H1 (cell line): ENCODE data around the gene GANC. TPM values are rescaled to one million over a fixed set of nuclear protein-coding genes. Genes with fewer than 3 reads are reported as not detected.

Experiments
- CTCF ChIA-PET: fragments of 300-600 bp; sonication (Branson Sonifier 250); formaldehyde crosslinking; loops from one replicate; lab custom pipeline; 2021; ENCODE audit not compliant: partially characterized antibody; lab: Charles Lee
- POLR2A ChIA-PET: fragments of 300-600 bp; sonication (Branson Sonifier 250); formaldehyde crosslinking; loops from one replicate; lab custom pipeline; 2021; ENCODE audit warnings: inconsistent platforms; ENCODE audit not compliant: partially characterized antibody; lab: Charles Lee
- DNase-seq, 2 experiments: peaks; one replicate each; pipeline versions ENCODE4 v3.0.0 to v3.0.0-alpha.2; 2010 to 2022; ENCODE audit warnings: low spot score in 2 of 2, low read depth in 1 of 2, mixed read lengths in 1 of 2
- FAIRE-seq: peaks from 2 replicates; lab custom pipeline; 2011; peaks lifted over from hg19 to GRCh38; lab: Jason Lieb, UNC
- H2AFZ ChIP-seq: 2 replicates; pipeline ENCODE4 v1.8.1; 2012; ENCODE audit warnings: low read length, inconsistent platforms
- H2AK5ac ChIP-seq: 2 replicates; pipeline ENCODE4 v1.6.1; 2013; ENCODE audit warnings: low read depth, low read length
- H2BK120ac ChIP-seq: replicated peaks from 2 replicates; pipeline ENCODE3; 2013; ENCODE audit warnings: low read depth, low read length, inconsistent platforms
- H2BK12ac ChIP-seq: 2 replicates; pipeline ENCODE4 v1.6.1; 2013; ENCODE audit warnings: low read depth, low read length
- H2BK15ac ChIP-seq: 2 replicates; pipeline ENCODE4 v1.6.1; 2013; ENCODE audit warnings: low read length
- H2BK20ac ChIP-seq: 2 replicates; pipeline ENCODE4 v1.6.1; 2013; ENCODE audit warnings: low read length
- H2BK5ac ChIP-seq: 2 replicates; pipeline ENCODE4 v1.6.1; 2013; ENCODE audit warnings: low read depth, low read length
- H3K14ac ChIP-seq: 2 replicates; pipeline ENCODE4 v1.6.1; 2013; ENCODE audit warnings: inconsistent platforms; ENCODE audit not compliant: insufficient read length
- H3K18ac ChIP-seq: 2 replicates; pipeline ENCODE4 v1.6.1; 2013; ENCODE audit warnings: low read length; ENCODE audit errors: extremely low read depth
- H3K23ac ChIP-seq: 2 replicates; pipeline ENCODE4 v1.6.1; 2013; ENCODE audit warnings: inconsistent platforms; ENCODE audit not compliant: insufficient read length
- H3K23me2 ChIP-seq: 2 replicates; pipeline ENCODE4 v1.6.1; 2013; ENCODE audit warnings: low read depth, low read length
- H3K27ac ChIP-seq: 2 replicates; pipeline ENCODE4 v1.6.1; 2011; ENCODE audit warnings: low read depth, low read length, inconsistent platforms
- H3K27me3 ChIP-seq, 4 experiments: replicated peaks in 1 of 4; 1 replicate in 1 of 4; 2 replicates in 3 of 4; pipeline versions ENCODE4 v1.6.1 to v1.8.1; 2011 to 2013; ENCODE audit warnings: low read length in 3 of 4, mild to moderate bottlenecking in 3 of 4, inconsistent platforms in 2 of 4, mixed read lengths in 2 of 4, moderate library complexity in 1 of 4; ENCODE audit not compliant: control insufficient read depth in 3 of 4, insufficient read depth in 3 of 4; ENCODE audit errors: extremely low read depth in 1 of 4
- H3K36me3 ChIP-seq, 4 experiments: 2 replicates each; pipeline versions ENCODE4 v1.6.1 to v1.8.1; 2011 to 2013; ENCODE audit warnings: mild to moderate bottlenecking in 4 of 4, low read length in 3 of 4, moderate library complexity in 2 of 4, control low read depth in 1 of 4, inconsistent platforms in 1 of 4; ENCODE audit not compliant: insufficient read depth in 4 of 4, control insufficient read depth in 2 of 4
- H3K4ac ChIP-seq: replicated peaks from 2 replicates; pipeline ENCODE3; 2013; ENCODE audit warnings: low read length, low read depth, mixed read lengths, inconsistent platforms; ENCODE audit not compliant: insufficient read length
- H3K4me1 ChIP-seq, 4 experiments: replicated peaks in 1 of 4; 1 replicate in 1 of 4; 2 replicates in 3 of 4; pipeline versions ENCODE4 v1.6.1 to v1.8.1; 2011 to 2013; ENCODE audit warnings: low read length in 3 of 4, inconsistent platforms in 2 of 4, mixed read lengths in 1 of 4; ENCODE audit not compliant: insufficient read depth in 4 of 4, control insufficient read depth in 3 of 4
- H3K4me2 ChIP-seq, 2 experiments: 2 replicates each; pipeline versions ENCODE4 v1.6.1 to v1.8.1; 2011 to 2013; ENCODE audit warnings: low read depth in 2 of 2, low read length in 2 of 2, control low read depth in 1 of 2, inconsistent platforms in 1 of 2, mild to moderate bottlenecking in 1 of 2; ENCODE audit not compliant: insufficient read depth in 1 of 2
- H3K4me3 ChIP-seq, 4 experiments: fragments of 200-600, 300-600 bp in 1 of 4; sonication (generic), shearing (Covaris generic), sonication (Bioruptor Twin) in 1 of 4; 2 replicates each; pipeline versions ENCODE4 v1.5.1 to v1.8.1; 2011 to 2016; ENCODE audit warnings: low read length in 4 of 4, low read depth in 3 of 4, control low read depth in 2 of 4, inconsistent platforms in 2 of 4, mild to moderate bottlenecking in 2 of 4, mixed read lengths in 1 of 4, moderate library complexity in 1 of 4; ENCODE audit not compliant: insufficient read depth in 2 of 4; ENCODE audit errors: extremely low read depth in 1 of 4
- H3K56ac ChIP-seq: replicated peaks from 2 replicates; pipeline ENCODE3; 2013; ENCODE audit warnings: low read depth, mild to moderate bottlenecking, mixed read lengths, low read length, inconsistent platforms; ENCODE audit not compliant: insufficient read length
- H3K79me1 ChIP-seq: 2 replicates; pipeline ENCODE4 v1.6.1; 2013; ENCODE audit warnings: low read depth, low read length, control low read depth
- H3K79me2 ChIP-seq, 2 experiments: 2 replicates each; pipeline versions ENCODE4 v1.6.1 to v1.8.1; 2012 to 2013; ENCODE audit warnings: low read length in 2 of 2, mild to moderate bottlenecking in 2 of 2, inconsistent platforms in 1 of 2; ENCODE audit not compliant: insufficient read depth in 2 of 2, control insufficient read depth in 1 of 2
- H3K9ac ChIP-seq, 4 experiments: replicated peaks in 1 of 4; 1 replicate in 1 of 4; 2 replicates in 3 of 4; pipeline versions ENCODE4 v1.6.1 to v1.8.1; 2011 to 2013; ENCODE audit warnings: low read depth in 3 of 4, low read length in 3 of 4, control low read depth in 2 of 4, mild to moderate bottlenecking in 2 of 4, moderate library complexity in 2 of 4, inconsistent platforms in 1 of 4; ENCODE audit errors: extremely low read depth in 1 of 4
- H3K9me3 ChIP-seq, 2 experiments: 2 replicates each; pipeline versions ENCODE4 v1.6.1 to v1.8.1; 2012 to 2013; ENCODE audit warnings: mild to moderate bottlenecking in 2 of 2, moderate library complexity in 2 of 2, control low read depth in 1 of 2, inconsistent platforms in 1 of 2, low read depth in 1 of 2, low read length in 1 of 2, mixed read lengths in 1 of 2; ENCODE audit not compliant: insufficient read depth in 2 of 2
- H4K20me1 ChIP-seq, 2 experiments: replicated peaks in 1 of 2; 2 replicates each; pipeline versions ENCODE3 to v1.8.1; 2011 to 2013; ENCODE audit warnings: inconsistent platforms in 2 of 2, low read length in 2 of 2, mild to moderate bottlenecking in 1 of 2; ENCODE audit not compliant: insufficient read depth in 2 of 2, control insufficient read depth in 1 of 2
- H4K5ac ChIP-seq: 2 replicates; pipeline ENCODE4 v1.6.1; 2013; ENCODE audit warnings: low read length, low read depth, mixed read lengths, inconsistent platforms; ENCODE audit not compliant: insufficient read length
- H4K8ac ChIP-seq: 2 replicates; pipeline ENCODE4 v1.8.0; 2013; ENCODE audit warnings: mild to moderate bottlenecking, moderate library complexity, low read length, inconsistent platforms; ENCODE audit not compliant: insufficient read depth; ENCODE audit errors: extremely low read depth
- H4K91ac ChIP-seq: replicated peaks from 2 replicates; pipeline ENCODE3; 2013; ENCODE audit warnings: low read length, mixed read lengths, inconsistent platforms; ENCODE audit not compliant: insufficient read length
- CEBPB ChIP-seq: IDR thresholded peaks from 2 replicates; pipeline ENCODE4 v1.6.1; 2012; ENCODE audit warnings: low read depth, low read length
- KDM4A ChIP-seq: IDR thresholded peaks from one replicate; pipeline ENCODE4 v1.7.1; 2012; ENCODE audit warnings: low read depth, mild to moderate bottlenecking, moderate library complexity, low read length, inconsistent platforms; ENCODE audit not compliant: severe bottlenecking
- SIRT6 ChIP-seq: IDR thresholded peaks from one replicate; pipeline ENCODE4 v1.7.1; 2012; ENCODE audit warnings: low read length, inconsistent platforms
- WGBS, 2 experiments: shearing (Covaris generic) in 1 of 2; methylation state at CpG; one replicate each; pipeline versions ENCODE4 v1.1.6 to v1.1.7; 2013 to 2015; ENCODE audit warnings: low lambda C conversion rate in 2 of 2, mixed read lengths in 2 of 2, inconsistent platforms in 1 of 2, low coverage in 1 of 2, missing lambda C conversion rate in 1 of 2; ENCODE audit not compliant: insufficient replicate concordance in 2 of 2, insufficient coverage in 1 of 2, insufficient read length in 1 of 2; ENCODE audit errors: extremely low coverage in 1 of 2, missing lambda C conversion rate in 1 of 2; 5-methylcytosine and 5-hydroxymethylcytosine counted together
- polyA plus RNA-seq, 7 experiments: library from polyadenylated mRNA; depleted of rRNA in 3 of 7; stranded (reverse) in 5 of 7; unstranded in 2 of 7; fragments of >200 nt in 5 of 7; fragments of 200-250 nt in 2 of 7; gene quantifications; 1 replicate in 5 of 7; 2 replicates in 1 of 7; 4 replicates in 1 of 7; pipeline versions ENCODE4 v1.2.1 to v1.2.3, GENCODE V29; 2011 to 2013; ENCODE audit warnings: missing spikeins in 2 of 7, mixed read lengths in 2 of 7
- total RNA-seq: library from RNA; stranded (reverse); fragmentation: NEBNext Ultra II Directional; extraction: Animal tissue kit (Norgen Biotek cat#: 25700); gene quantifications from 2 replicates; pipeline ENCODE4 v1.2.1, GENCODE V29; 2021

GANC gene
- total and polyA plus RNA-seq, 2 of the 8 experiments (the other 6 are each of a cell fraction or from before 2014, with no cell fraction given) = 6.8 to 14.4 TPM

DNA sequence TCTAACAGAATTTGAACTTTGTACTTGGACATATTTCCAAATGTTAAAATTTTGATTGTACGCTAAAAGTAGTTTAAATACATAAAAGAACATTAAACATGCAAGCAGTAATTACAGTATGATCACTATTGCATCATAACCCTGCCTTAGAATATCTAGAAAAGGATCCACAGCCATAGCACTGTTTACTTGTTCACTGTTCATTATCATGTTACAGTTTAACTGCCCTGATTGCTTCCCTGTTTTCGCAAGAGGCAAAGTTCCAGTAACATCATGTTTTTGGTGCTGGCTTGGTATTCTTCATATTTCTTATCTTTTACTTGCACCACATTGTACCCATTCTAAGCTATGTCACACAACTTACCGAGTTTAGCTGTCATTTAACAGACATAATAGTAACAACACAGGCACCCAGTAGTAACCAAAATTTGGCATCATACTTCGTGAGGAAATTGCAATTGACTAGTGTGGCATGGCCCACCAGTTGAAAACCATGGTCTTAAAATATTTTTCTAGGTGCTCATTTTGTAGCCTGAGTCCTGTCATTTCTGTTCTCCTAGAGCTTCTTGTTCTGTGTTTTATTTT is 13.5 kb downstream of the GANC start:
- H3K4ac ChIP-seq = no peak overlapping the region
- ChIA-PET CTCF (interaction anchor here (0.7 to 1.2 kb wide), 2 partner anchors 27 to 515 kb away, joined by 3 read pairs; no protein-coding TSS in a partner anchor), POLR2A (interaction anchor here (4.4 kb wide), 1 partner anchor 12 kb away, joined by 27 read pairs; the partner anchor contains the start of genes GANC and TMEM87A)
- no peak overlapping the region for H4K8ac ChIP-seq
- no peak overlapping the region for H2BK120ac ChIP-seq
- H3K79me2 ChIP-seq = no peaks in the 10 kb centered on the region
- peaks cover 0 to 3% (median 0%) of the 10 kb centered on the region in 4 experiments; a peak in 1 of 8 replicates for H3K36me3 ChIP-seq
- H3K14ac ChIP-seq = no peak overlapping the region
- 92% methylated on average over 4 of the region's 4 CpGs; no CpG with 5 or more reads in 1 of the 2 experiments for WGBS, 2 experiments
- H3K27me3 ChIP-seq = no peaks in the 10 kb centered on the region
- no peak overlapping the region for H2BK12ac ChIP-seq
- H3K56ac ChIP-seq = no peak overlapping the region
- H3K23me2 ChIP-seq = no peaks in the 10 kb centered on the region
- H2BK15ac ChIP-seq = no peak overlapping the region
- H4K20me1 ChIP-seq = no peaks in the 10 kb centered on the region
- no peak overlapping the region for H3K9ac ChIP-seq
- no peak overlapping the region for H2BK5ac ChIP-seq
- H2AK5ac ChIP-seq = no peak overlapping the region
- DNase-seq (no peak), FAIRE-seq (no peak)
- no peaks in the 10 kb centered on the region for H3K79me1 ChIP-seq
- H3K23ac ChIP-seq = no peak overlapping the region
- H3K4me3 ChIP-seq = no peak overlapping the region
- no peak overlapping the region for H4K91ac ChIP-seq
- no peak overlapping the region for H3K27ac ChIP-seq
- H2BK20ac ChIP-seq = no peak overlapping the region
- no peaks in the 10 kb centered on the region for H3K9me3 ChIP-seq
- no peaks in the 10 kb centered on the region for H3K4me1 ChIP-seq
- no peak overlapping the region for H3K18ac ChIP-seq
- no peak overlapping the region for H3K4me2 ChIP-seq
- 0 out of 2 replicates have a peak, but pooled peaks have one; percentile 8 for TF ChIP-seq CEBPB
- TF ChIP-seq SIRT6 = no peak
- no peak for TF ChIP-seq KDM4A
- H2AFZ ChIP-seq = no peak overlapping the region
- H4K5ac ChIP-seq = no peak overlapping the region
